ENCODE measurements around the gene IFT25.

Gene IFT25

DNA sequence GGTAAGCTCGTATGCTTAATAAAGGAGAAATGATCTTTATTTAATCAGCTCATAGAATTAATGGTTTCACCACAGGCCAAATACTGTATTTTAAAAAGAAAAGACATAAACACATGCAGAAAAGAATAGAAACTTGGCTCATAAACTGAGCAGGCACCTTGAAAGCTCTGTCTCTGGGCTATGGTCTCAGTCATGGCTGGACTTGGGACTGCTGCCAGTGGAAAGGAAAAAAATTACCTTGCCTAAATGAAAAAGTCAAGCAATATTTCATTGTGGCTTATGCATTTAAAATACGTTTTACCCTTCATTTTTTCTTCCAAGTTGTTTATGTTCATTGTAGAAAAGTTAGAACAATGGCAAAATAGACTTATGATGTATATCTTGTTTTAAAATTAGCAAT is 8.6 kb upstream of the IFT25 start:
- TF ChIP-seq CTCF (IDR thresholded peaks at IDR 0.05), result no peak
- H3K36me3 Mint-ChIP-seq (ENCODE audit: low read depth), result peaks cover 37% of the 10 kb centered on the region
- no peak overlapping the region for H3K4me3 Mint-ChIP-seq
- peaks cover 35% of the 10 kb centered on the region for H3K4me1 Mint-ChIP-seq
- H3K27me3 Mint-ChIP-seq (ENCODE audit: low read depth, poor library complexity), result no peaks in the 10 kb centered on the region
- no peak for DNase-seq
- H3K9me3 Mint-ChIP-seq, result no peaks in the 10 kb centered on the region
- no peak overlapping the region for H3K27ac Mint-ChIP-seq

- peaks cover 51% of the 10 kb centered on the region for H3K4me1 Mint-ChIP-seq
- peak overlapping the region; percentile 9 for H3K27ac Mint-ChIP-seq
- TF ChIP-seq CTCF (IDR thresholded peaks at IDR 0.05), result no peak
- H3K27me3 Mint-ChIP-seq (ENCODE audit: low read depth, poor library complexity), result no peaks in the 10 kb centered on the region
- no peak for DNase-seq
- H3K4me3 Mint-ChIP-seq, result no peak overlapping the region
- peaks cover 27% of the 10 kb centered on the region for H3K36me3 Mint-ChIP-seq (ENCODE audit: low read depth)
- no peaks in the 10 kb centered on the region for H3K9me3 Mint-ChIP-seq
Observed at GRCh38 chr1:53951697-53952096, 6.2 kb upstream of the IFT25 start.

- no peak overlapping the region for H3K4me3 Mint-ChIP-seq
- peaks cover 25% of the 10 kb centered on the region for H3K36me3 Mint-ChIP-seq (ENCODE audit: low read depth)
- H3K27ac Mint-ChIP-seq, result no peak overlapping the region
- peaks cover 59% of the 10 kb centered on the region for H3K4me1 Mint-ChIP-seq
- peak; percentile 41 for DNase-seq
- peak; percentile 59 for TF ChIP-seq CTCF (IDR thresholded peaks at IDR 0.05)
- H3K9me3 Mint-ChIP-seq, result no peaks in the 10 kb centered on the region
- H3K27me3 Mint-ChIP-seq (ENCODE audit: low read depth, poor library complexity), result no peaks in the 10 kb centered on the region
Observed at GRCh38 chr1:53949023-53949990, 3.8 kb upstream of the IFT25 start.

DNA sequence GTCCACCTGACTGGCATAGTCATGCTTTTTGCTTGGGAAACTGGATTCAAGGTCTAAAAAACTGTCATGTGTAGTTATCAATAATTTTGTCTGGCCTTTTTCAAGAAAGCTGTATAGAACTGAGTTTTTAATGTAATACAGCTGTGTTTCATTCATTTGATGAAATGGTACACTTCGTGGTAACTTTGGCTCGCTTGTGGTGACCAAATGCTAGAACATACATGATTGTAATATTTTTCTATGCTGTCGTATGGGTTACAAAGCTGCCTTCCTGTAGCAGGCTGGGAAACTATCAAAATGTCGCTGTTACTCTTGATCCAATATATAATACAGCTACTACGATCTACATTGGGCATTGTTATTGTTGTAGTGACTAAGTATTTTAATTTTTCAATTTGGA is 2.8 kb upstream of the IFT25 start:
- H3K36me3 Mint-ChIP-seq (ENCODE audit: low read depth), result peaks cover 22% of the 10 kb centered on the region
- no peak for DNase-seq
- H3K27ac Mint-ChIP-seq, result peak overlapping the region; percentile 33
- no peaks in the 10 kb centered on the region for H3K9me3 Mint-ChIP-seq
- no peak for TF ChIP-seq CTCF (IDR thresholded peaks at IDR 0.05)
- H3K4me1 Mint-ChIP-seq, result peaks cover 67% of the 10 kb centered on the region
- H3K4me3 Mint-ChIP-seq, result peak overlapping the region; percentile 94
- H3K27me3 Mint-ChIP-seq (ENCODE audit: low read depth, poor library complexity), result no peaks in the 10 kb centered on the region

DNA sequence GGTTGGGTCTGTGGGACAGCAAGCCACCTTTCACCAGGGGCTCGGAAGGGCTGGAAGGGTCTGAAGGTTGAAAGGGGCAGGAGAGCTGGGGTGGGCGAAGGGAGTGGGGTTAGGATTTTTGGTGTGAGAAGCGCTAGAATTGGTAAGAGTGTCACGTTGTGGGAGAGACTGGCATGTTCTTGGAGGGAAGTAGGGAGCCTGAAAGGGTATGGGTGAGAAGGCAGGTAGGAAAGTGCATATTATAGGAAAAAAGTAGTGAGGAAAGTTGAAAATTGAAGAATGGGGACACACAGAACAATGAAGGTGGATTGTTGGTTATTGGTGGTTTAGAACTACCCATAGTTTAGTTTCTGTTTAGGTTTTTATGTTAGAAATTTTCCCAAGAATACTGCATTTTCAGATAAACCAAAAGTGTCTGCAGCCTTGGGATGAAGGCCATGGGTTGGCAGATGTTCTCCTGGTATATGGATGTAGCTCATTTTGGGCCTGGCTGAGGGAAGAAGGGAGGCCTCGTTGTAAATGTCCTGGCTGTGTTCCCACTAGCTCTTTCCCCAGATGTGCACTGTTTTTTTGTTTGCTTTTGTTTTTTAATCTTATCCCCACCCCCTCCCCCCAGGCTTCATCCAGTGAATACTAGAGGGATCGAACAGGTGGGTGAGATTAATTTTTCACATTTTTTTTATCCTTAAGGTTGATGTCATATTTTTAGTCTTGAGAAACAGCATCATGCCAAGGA is 1.8 kb upstream of the IFT25 start:
- TF ChIP-seq CTCF (IDR thresholded peaks at IDR 0.05), result no peak
- Mint-ChIP-seq H3K27ac (peak overlapping the region; percentile 93), H3K4me3 (peak overlapping the region; percentile 94), H3K4me1 (peaks cover 74% of the 10 kb centered on the region), H3K9me3 (no peaks in the 10 kb centered on the region), H3K27me3 (ENCODE audit: low read depth, poor library complexity) (no peaks in the 10 kb centered on the region), H3K36me3 (ENCODE audit: low read depth) (peaks cover 22% of the 10 kb centered on the region)
- DNase-seq, result no peak
